Measurements from ENCODE around the gene SSR4. TPM values are rescaled to one million over a fixed set of nuclear protein-coding genes. Genes with fewer than 3 reads are reported as not detected.

Gene SSR4
- total RNA-seq, 1 donor, result 133 TPM

DNA sequence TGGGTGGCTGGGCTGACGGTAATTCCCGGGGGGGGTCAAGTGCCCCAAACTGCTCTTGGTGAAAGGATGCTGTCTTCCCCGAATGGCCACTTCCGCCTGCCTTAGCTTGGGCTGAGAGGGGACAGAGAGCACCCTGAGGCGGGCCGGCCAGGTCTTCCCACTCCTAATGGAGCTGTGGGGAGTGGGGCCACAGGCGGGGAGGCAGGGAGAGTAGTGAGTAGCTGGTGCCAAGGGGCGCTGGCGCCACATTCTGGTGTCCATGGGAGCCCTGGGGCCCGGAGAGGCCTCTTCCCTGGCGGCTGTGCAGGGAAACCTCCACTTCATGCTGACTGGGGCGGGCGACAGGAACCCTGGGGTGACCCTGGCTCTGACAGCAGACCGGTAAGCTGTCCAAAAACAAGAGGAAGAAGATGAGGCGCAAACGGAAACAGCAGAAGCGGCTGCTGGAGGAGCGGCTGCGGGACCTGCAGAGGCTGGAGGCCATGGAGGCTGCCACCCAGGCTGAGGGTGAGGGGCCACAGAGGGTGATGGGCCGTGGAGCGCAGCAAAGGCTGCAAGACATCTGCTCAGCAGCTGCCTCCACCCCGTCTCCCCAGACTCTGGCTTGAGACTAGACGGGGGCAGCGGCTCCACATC, 11.0 kb upstream of the SSR4 start:
- TF ChIP-seq, protein P1, sequence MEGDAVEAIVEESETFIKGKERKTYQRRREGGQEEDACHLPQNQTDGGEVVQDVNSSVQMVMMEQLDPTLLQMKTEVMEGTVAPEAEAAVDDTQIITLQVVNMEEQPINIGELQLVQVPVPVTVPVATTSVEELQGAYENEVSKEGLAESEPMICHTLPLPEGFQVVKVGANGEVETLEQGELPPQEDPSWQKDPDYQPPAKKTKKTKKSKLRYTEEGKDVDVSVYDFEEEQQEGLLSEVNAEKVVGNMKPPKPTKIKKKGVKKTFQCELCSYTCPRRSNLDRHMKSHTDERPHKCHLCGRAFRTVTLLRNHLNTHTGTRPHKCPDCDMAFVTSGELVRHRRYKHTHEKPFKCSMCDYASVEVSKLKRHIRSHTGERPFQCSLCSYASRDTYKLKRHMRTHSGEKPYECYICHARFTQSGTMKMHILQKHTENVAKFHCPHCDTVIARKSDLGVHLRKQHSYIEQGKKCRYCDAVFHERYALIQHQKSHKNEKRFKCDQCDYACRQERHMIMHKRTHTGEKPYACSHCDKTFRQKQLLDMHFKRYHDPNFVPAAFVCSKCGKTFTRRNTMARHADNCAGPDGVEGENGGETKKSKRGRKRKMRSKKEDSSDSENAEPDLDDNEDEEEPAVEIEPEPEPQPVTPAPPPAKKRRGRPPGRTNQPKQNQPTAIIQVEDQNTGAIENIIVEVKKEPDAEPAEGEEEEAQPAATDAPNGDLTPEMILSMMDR (IDR thresholded peaks at IDR 0.05; ENCODE audit: insufficient read depth, low read depth, low read length), result no peak
- DNase-seq (ENCODE audit: low read depth), result no peak
- no peak overlapping the region for H3K4me3 ChIP-seq (ENCODE audit: low read depth, low read length)

DNA sequence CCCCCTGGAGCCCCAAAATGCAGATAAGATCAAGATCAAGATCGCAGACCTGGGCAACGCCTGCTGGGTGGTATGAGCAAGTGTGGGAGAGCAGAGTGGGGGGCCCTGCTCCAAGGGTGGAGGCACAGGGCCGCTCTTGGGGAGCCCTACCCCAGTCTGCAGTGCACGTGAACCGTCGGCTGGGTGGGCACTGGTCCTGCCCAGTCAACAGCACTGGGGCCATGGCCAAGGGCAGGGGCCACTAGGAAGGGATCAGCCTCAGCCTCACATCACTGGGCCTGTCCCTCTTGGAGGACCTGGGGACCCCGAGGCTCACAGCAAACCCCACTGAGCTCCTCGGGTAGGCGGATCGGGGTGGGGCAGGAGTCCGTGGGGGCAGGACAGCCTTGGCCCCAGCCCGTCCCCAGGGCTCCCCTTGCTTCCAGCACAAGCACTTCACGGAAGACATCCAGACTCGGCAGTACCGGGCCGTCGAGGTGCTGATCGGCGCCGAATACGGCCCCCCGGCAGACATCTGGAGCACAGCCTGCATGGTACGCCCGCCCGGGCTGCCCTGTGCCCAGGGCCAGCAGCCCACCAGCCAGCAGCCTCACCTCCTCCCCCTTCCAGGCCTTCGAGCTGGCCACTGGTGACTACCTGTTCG, 10.0 kb upstream of the SSR4 start:
- TF ChIP-seq, protein P1 (IDR thresholded peaks at IDR 0.05; ENCODE audit: insufficient read depth, low read depth, low read length), result no peak
- H3K4me3 ChIP-seq (ENCODE audit: low read depth, low read length), result no peak overlapping the region
- no peak for DNase-seq (ENCODE audit: low read depth)

DNA sequence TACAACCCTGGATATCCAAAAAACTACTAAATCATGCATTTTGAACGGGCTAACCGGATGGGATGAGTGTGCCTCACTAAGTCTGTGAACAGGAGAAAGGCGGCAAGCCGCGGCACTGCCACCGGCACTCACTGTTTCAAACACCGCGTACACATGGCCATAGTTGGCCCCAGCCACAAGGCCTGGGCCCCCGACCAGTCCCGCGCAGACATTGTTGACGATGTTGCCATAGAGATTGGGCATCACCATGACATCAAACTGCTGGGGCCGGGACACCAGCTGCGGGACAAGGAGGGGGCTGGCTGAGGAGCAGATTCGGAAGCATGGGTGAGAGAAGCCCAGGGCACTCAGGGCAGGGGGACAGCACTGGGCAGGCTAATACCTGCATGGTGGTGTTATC, 7.8 kb upstream of the SSR4 start:
- no peak for DNase-seq (ENCODE audit: low read depth)
- no peak overlapping the region for H3K4me3 ChIP-seq (ENCODE audit: low read depth, low read length)
- TF ChIP-seq, protein P1 (IDR thresholded peaks at IDR 0.05; ENCODE audit: insufficient read depth, low read depth, low read length), result no peak

DNA sequence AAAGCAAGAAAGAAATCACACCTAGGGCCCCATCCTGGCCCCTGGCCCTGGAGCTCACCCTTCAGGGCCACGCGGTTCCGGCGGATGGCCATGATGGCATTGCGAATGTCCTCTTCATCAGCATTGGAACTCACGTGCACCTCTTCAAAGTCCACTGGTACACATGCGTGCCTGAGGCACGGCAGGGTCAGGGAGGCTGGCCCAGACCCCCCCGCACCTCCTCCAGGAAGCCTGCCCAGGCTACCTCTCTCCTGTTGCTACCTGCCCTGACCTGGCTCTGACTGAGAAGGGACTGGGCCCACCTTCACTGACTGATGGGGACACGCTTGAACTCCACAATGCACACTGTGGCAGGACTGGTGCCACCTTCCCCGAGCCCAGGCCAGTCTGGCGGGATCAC, 4.8 kb upstream of the SSR4 start:
- TF ChIP-seq, protein P1 (IDR thresholded peaks at IDR 0.05; ENCODE audit: insufficient read depth, low read depth, low read length), result no peak
- no peak for DNase-seq (ENCODE audit: low read depth)
- no peak overlapping the region for H3K4me3 ChIP-seq (ENCODE audit: low read depth, low read length)

DNA sequence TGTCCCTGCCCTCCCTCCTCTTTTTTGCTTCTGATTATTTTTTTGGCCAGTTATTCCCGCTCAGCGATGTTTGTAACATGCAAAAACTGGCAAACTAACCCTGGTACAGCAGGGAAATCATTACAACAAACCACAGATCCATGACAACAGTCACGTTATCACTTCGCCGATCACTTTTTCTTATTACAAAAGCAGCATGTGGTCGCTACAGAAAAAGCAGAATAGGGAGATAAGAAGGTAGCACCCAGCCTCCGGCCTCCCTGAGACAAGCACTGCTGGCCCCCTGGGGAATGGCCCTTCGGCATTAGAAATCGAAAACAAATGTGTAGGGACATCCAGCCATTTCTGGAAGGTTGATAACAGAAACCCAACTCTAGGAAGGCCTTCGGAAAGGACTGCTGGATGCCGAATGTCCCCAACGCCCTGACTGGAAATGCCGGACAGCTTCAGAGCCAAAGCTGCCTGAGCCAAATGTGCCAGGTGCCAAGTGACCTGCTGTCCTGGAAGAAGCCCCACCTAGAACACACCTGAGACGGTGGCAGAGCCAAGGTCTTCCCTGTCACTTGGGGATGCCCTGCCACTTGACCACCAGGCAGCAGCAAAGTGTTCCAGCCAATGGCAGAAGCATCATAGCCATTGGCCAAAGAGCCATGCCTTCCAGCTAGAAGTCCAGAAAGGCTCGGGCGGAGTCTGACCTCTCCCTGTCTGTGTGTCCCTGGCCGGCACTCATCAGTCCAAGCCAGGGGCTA, 3.2 kb upstream of the SSR4 start:
- no peak overlapping the region for H3K4me3 ChIP-seq (ENCODE audit: low read depth, low read length)
- TF ChIP-seq, protein P1 (IDR thresholded peaks at IDR 0.05; ENCODE audit: insufficient read depth, low read depth, low read length), result no peak
- DNase-seq (ENCODE audit: low read depth), result no peak

DNA sequence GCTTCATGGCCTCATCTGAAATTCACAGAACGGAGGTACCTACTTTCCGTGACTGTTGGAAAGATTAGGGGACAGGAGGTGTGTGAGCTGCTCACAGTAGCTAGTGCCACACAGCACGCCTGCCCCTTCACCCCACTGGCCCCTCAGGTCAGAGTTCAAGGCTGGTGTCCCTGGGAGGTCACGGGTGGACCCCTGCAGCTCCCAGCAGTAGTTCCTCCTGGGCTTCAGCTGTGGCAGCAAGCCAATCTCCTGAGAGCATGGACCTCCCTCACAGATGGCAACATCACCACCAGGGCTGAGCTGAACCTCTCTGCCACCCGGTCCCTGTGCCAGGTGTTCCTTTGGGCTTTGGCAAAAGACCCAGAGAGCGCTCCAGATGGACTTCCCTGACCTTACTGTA, 2.1 kb upstream of the SSR4 start:
- DNase-seq (ENCODE audit: low read depth), result no peak
- no peak overlapping the region for H3K4me3 ChIP-seq (ENCODE audit: low read depth, low read length)
- TF ChIP-seq, protein P1 (IDR thresholded peaks at IDR 0.05; ENCODE audit: insufficient read depth, low read depth, low read length), result no peak

All from fibroblast of villous mesenchyme (primary cell).